KMS-11 (cell line): ENCODE measurements around the gene UQCRQ.
A peak's percentile ranks its signal among the peaks of the same experiment; 100 is the strongest.

Source experiments
- H2AFZ ChIP-seq: fragments of 200-600 bp; sonication (generic); 2 replicates; pipeline ENCODE4 v1.6.1; 2016; ENCODE audit warnings: antibody characterized with exemption, mixed run types, low read depth
- H3K27ac ChIP-seq: fragments of 200-600 bp; sonication (generic); 2 replicates; pipeline ENCODE4 v1.6.1; 2016; ENCODE audit warnings: mild to moderate bottlenecking, mixed run types
- H3K27me3 ChIP-seq: fragments of 200-600 bp; sonication (generic); 2 replicates; pipeline ENCODE4 v1.6.1; 2017; ENCODE audit warnings: mild to moderate bottlenecking, low read depth, mixed run types, moderate library complexity; ENCODE audit not compliant: insufficient read depth
- H3K36me3 ChIP-seq: fragments of 200-600 bp; sonication (generic); 2 replicates; pipeline ENCODE4 v1.6.1; 2017; ENCODE audit warnings: mild to moderate bottlenecking, mixed run types; ENCODE audit not compliant: insufficient read depth
- H3K4me1 ChIP-seq: fragments of 200-600 bp; sonication (generic); 2 replicates; pipeline ENCODE4 v1.6.1; 2016; ENCODE audit warnings: mild to moderate bottlenecking, low read depth, mixed run types; ENCODE audit not compliant: poor library complexity, severe bottlenecking
- H3K4me2 ChIP-seq: fragments of 200-600 bp; sonication (generic); 2 replicates; pipeline ENCODE4 v1.7.0; 2016; ENCODE audit warnings: mild to moderate bottlenecking, mixed run types
- H3K4me3 ChIP-seq: fragments of 200-600 bp; sonication (generic); IDR thresholded peaks from 2 replicates; pipeline ENCODE4 v1.6.1; 2017; ENCODE audit warnings: low read depth, low read length, mixed read lengths; ENCODE audit not compliant: insufficient read depth
- H3K79me2 ChIP-seq: fragments of 200-600 bp; sonication (generic); 2 replicates; pipeline ENCODE4 v1.6.1; 2016; ENCODE audit warnings: low read depth, mixed run types; ENCODE audit not compliant: insufficient read depth
- H3K9ac ChIP-seq: fragments of 200-600 bp; sonication (generic); 2 replicates; pipeline ENCODE4 v1.6.1; 2016; ENCODE audit warnings: mild to moderate bottlenecking, mixed run types
- H4K20me1 ChIP-seq: fragments of 200-600 bp; sonication (generic); 2 replicates; pipeline ENCODE4 v1.6.1; 2016; ENCODE audit warnings: mild to moderate bottlenecking, mixed run types; ENCODE audit not compliant: insufficient read depth
- TF ChIP-seq, protein P1 (sequence below): fragments of 200-600 bp; sonication (generic); conservative IDR thresholded peaks from 2 replicates; pipeline ENCODE4 v1.6.1; 2017; ENCODE audit warnings: low read depth, mild to moderate bottlenecking, antibody characterized with exemption, low read length, moderate library complexity, mixed read lengths

The UQCRQ gene

DNA sequence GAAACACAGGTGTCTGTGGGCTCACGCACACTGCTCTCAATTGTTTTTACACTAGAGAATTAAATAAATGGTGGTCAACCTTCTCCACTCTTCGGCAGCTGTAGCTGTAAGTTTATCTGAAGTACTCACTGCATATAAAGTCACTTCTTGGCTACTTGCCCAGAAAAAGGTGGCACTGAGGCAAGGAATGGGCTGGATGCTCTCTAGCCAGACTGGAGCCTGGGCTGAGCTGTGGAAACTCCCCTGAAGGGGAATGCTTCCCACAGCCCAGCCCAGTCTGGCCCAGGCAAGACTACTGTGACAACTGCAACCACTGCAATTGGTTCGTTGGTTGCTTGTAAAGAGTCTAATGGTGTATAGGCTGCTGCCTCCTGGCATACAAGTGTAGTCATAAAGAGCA, 11.5 kb downstream of the UQCRQ start:
- no peak overlapping the region for H3K4me2 ChIP-seq
- no peaks in the 10 kb centered on the region for H3K27me3 ChIP-seq
- H3K4me1 ChIP-seq: peaks cover 2% of the 10 kb centered on the region
- no peaks in the 10 kb centered on the region for H3K79me2 ChIP-seq
- no peak overlapping the region for H3K9ac ChIP-seq
- H4K20me1 ChIP-seq: no peaks in the 10 kb centered on the region
- TF ChIP-seq, protein P1, sequence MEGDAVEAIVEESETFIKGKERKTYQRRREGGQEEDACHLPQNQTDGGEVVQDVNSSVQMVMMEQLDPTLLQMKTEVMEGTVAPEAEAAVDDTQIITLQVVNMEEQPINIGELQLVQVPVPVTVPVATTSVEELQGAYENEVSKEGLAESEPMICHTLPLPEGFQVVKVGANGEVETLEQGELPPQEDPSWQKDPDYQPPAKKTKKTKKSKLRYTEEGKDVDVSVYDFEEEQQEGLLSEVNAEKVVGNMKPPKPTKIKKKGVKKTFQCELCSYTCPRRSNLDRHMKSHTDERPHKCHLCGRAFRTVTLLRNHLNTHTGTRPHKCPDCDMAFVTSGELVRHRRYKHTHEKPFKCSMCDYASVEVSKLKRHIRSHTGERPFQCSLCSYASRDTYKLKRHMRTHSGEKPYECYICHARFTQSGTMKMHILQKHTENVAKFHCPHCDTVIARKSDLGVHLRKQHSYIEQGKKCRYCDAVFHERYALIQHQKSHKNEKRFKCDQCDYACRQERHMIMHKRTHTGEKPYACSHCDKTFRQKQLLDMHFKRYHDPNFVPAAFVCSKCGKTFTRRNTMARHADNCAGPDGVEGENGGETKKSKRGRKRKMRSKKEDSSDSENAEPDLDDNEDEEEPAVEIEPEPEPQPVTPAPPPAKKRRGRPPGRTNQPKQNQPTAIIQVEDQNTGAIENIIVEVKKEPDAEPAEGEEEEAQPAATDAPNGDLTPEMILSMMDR: no peak
- no peak overlapping the region for H3K4me3 ChIP-seq
- H3K36me3 ChIP-seq: no peaks in the 10 kb centered on the region
- H3K27ac ChIP-seq: no peak overlapping the region
- no peak overlapping the region for H2AFZ ChIP-seq

DNA sequence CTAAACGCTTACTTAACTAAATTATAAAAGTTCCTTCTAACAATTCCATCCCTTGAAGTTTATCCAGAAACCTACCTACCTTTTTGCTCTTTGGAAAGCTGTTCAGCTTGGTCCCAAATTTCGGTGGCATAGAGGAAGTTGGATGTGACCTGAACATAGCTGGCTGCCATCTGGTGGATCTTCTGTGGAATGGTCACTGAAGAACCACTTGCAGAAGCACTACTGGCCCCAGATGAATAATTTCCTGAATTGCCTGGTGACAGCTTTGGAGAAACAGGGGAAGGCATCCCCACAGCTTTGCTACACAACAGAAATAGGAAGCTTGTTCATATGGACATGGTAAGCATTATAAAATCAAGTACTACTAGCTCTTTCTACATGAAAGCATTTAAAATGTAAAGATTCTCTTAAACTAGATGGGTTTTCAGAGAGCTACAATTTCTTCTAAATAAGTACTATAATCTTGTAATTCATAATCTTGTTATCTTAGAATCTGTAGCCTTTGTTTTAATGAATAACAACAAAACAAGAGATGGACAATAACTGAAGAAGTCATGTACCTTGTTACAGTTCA, 16.9 kb downstream of the UQCRQ start:
- no peaks in the 10 kb centered on the region for H3K36me3 ChIP-seq

DNA sequence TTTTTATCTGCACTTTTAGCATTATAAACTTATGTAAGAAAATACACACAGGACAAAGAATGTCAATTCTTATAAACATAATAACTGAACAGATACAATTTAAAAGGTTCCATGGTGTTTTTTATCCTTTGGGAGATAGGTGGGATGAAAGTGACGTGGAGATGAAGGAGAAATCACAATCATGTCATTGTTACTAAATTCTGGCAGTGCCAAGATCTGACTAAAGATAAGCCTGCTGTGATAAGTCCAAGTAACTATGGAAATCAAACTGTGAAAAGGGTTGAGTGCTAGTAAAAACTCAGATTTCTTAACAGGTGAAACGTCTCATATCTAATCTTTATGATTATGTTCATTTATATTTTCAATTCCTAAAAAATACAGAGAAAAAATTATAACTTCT, 18.1 kb downstream of the UQCRQ start:
- Histone ChIP-seq H3K4me1 (peaks cover 5% of the 10 kb centered on the region), H3K27me3 (no peaks in the 10 kb centered on the region), H3K9ac (no peak overlapping the region), H3K36me3 (no peaks in the 10 kb centered on the region), H3K4me3 (no peak overlapping the region), H3K27ac (no peak overlapping the region), H3K4me2 (no peak overlapping the region), H2AFZ (no peak overlapping the region), H3K79me2 (no peaks in the 10 kb centered on the region), H4K20me1 (no peaks in the 10 kb centered on the region)
- TF ChIP-seq, protein P1: no peak

More for the DNA sequence above, 16.9 kb downstream of the UQCRQ start:
- H3K4me3 ChIP-seq: no peak overlapping the region
- H3K79me2 ChIP-seq: no peaks in the 10 kb centered on the region
- no peak overlapping the region for H2AFZ ChIP-seq
- no peak overlapping the region for H3K27ac ChIP-seq
- H3K27me3 ChIP-seq: no peaks in the 10 kb centered on the region
- H3K4me2 ChIP-seq: no peak overlapping the region
- H3K4me1 ChIP-seq: peaks cover 5% of the 10 kb centered on the region
- H3K9ac ChIP-seq: no peak overlapping the region
- TF ChIP-seq, protein P1: peak; percentile 76
- H4K20me1 ChIP-seq: no peaks in the 10 kb centered on the region

DNA sequence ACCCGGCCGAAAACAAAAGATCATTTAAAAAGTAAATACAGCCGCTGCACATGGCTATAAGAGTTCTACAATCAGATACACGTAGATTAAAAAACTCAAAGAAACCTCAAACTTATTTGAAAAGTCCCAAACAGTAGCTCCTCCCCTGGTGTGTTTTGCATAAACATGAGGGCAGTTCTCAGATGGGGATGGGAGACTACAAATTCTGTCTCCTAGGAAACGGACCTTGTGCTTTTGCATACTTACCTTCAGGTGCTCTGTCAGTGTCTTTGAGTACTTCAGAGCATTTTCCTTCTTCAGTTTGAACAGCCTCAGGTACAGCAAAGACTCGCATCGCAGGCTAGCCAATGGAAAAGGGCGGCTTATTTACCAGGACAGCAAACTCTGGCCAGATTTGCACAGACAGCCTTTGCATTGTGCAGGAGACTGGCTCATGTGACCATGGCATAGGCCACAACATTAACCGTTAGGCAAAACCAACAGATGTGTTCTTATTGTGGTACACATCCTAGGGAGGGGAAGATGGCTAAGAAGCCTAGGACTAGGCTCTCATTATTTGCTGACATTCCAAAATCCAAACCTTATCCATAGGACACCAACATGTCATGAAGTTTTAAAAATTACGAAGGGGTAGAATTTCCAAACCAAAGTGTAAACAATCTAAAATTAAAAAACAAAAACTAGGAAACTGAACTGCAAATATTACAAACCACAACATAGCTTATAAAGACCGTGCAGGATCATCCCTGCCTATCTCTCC, 19.8 kb downstream of the UQCRQ start:
- Histone ChIP-seq H3K4me2 (no peak overlapping the region), H4K20me1 (no peaks in the 10 kb centered on the region), H2AFZ (no peak overlapping the region), H3K36me3 (no peaks in the 10 kb centered on the region), H3K4me1 (peaks cover 5% of the 10 kb centered on the region), H3K27ac (no peak overlapping the region), H3K79me2 (no peaks in the 10 kb centered on the region), H3K4me3 (no peak overlapping the region), H3K9ac (no peak overlapping the region), H3K27me3 (no peaks in the 10 kb centered on the region)
- TF ChIP-seq, protein P1: no peak
